ENCODE measurements around the gene LRP1B.
"Not testable (repeated sequence)": the region's sequence is repeated elsewhere in the genome, so short reads cannot be mapped to it uniquely, and the experiment has no call there.

LRP1B gene

DNA sequence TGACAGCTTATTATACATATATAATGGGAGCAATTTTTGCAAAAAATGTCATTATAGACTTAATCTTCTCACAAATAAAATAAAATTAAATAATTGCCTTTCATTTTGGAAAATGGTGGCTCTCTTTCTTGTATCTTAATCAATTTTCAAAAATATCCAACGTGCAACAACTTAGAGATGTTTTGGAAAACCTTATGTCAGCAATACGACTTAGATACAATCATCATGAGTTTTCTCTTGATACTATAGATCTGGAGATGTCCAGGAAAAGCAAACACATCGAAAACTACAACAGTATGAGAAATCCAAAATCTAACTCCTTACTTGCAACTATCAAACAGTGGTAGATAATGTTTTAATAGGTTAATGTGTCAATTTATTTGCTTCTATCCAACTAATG, 1529.0 kb downstream of the LRP1B start:
- DNase-seq (ENCODE audit: low spot score) = no peak

DNA sequence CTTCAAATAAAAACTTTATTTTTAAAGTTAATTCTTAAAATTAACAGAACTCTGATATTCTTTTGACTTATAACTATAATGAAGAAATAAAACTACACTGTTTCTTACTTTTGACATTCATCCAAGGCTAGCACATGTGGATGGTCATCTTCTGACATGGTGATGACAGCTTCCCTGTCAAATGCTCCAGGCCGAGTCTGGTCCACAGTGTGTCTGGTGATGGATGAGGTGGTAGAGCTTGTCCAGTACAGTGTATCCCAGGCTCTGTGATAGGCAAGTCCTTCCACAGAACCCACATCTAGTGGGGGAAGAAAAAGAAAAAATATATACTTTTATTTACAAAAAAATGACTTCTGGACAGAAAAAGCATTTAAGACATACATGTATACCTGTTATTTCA, 1529.5 kb downstream of the LRP1B start:
- DNase-seq (ENCODE audit: low spot score) = no peak

- no peak for DNase-seq (ENCODE audit: low spot score)
Observed at GRCh38 chr2:140600116-140600515, 1530.7 kb downstream of the LRP1B start.

DNA sequence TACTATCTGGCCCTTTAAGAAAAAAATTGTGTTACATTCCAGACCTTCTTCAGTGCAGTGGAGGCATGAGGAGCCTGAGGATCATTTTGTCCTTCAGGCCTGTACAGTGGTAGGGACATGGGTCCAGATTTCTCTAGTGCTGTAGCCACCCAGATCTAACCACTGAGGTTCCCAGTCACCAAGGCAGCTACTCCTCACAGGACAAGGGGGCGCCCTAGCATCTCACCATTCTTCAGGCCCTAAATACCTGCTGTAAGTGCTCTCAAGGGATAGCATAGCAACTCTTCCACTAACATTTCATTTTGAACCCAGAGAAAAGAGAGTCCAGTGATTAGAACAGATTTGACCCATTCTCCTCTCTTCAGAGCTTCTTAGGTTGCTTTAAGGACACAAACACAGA, 1533.0 kb downstream of the LRP1B start:
- no peak for DNase-seq (ENCODE audit: low spot score)

DNA sequence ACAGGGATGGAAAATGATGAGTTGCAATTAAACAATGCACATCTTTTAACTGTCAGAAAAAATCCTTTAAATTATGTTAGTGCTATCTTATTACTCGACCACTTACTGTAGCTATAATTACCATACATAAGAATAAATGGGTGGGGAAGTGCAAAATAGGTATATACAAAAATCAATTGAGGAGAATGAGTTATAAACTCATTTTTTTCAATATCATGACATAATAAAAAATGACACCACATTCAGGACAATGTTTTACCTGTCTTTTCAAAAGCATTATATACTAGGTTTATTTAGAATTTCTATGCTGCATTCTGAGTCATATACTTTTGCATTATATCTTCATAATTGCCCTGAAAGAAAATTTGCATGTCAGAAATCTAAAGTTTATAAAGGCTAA, 1533.6 kb downstream of the LRP1B start:
- no peak for DNase-seq (ENCODE audit: low spot score)

- DNase-seq (ENCODE audit: low spot score) = no peak
Observed at GRCh38 chr2:140596447-140596846, 1534.4 kb downstream of the LRP1B start.

DNA sequence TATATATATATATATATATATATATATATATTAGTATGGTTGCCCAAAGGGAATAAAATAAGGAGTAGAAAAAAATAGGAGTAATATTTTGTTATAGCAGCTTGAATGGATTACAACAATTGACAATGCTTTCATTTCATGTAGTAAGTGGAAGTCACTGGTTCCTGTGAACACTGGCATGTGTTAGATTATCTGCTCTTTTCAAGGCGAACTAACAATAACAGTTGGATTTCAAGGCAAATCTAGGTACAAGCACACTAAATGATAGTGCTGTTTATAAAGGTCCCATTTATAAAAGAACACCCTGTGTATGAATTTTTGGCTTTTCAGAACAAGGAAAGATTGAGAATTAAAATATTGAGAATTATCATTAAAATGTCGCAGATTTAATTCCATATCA, 1535.7 kb downstream of the LRP1B start:
- no peak for DNase-seq (ENCODE audit: low spot score)

- DNase-seq (ENCODE audit: low spot score) = no peak
Observed at GRCh38 chr2:140593132-140593531, 1537.7 kb downstream of the LRP1B start.

- DNase-seq (ENCODE audit: low spot score) = no peak
Observed at GRCh38 chr2:140589696-140590095, 1541.1 kb downstream of the LRP1B start.

GRCh38 chr2:140589273-140589672, 1541.5 kb downstream of the LRP1B start:
- no peak for DNase-seq (ENCODE audit: low spot score)

GRCh38 chr2:140586379-140586778, 1544.4 kb downstream of the LRP1B start:
- DNase-seq (ENCODE audit: low spot score) = no peak

- no peak for DNase-seq (ENCODE audit: low spot score)
Observed at GRCh38 chr2:140585016-140585415, 1545.8 kb downstream of the LRP1B start.

GRCh38 chr2:140584471-140584870, 1546.3 kb downstream of the LRP1B start:
- no peak for DNase-seq (ENCODE audit: low spot score)

DNA sequence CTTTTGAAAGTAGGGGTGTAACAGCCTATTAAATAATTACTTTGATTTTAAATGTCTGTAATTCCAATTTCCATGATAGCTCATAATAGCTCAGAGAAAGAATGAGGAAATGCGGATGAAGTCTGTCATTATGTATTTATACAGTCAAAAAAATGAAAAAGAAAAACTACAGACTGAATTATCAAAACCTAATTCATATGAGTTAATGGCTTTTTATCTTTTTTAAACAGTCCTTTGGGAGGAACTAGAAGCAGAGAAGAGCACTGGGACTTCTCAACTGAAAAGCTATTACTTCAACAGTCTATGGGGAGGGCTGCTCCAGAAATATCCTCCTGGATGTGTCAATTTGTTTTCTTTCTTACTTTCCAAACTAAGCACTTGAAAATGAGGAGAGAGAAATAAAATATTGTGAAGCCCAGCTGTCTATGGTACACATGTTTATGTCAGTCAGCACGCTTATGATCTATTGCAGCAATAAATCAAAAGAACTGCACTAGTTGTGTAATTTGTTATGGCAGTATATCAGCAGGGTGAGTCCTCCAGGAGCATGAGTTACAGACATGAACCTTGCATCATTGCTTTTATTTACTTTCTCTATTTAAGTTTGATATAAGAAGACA, 1550.2 kb downstream of the LRP1B start:
- DNase-seq (ENCODE audit: low spot score) = no peak

GRCh38 chr2:140577453-140577852, 1553.4 kb downstream of the LRP1B start:
- DNase-seq (ENCODE audit: low spot score) = no peak

DNA sequence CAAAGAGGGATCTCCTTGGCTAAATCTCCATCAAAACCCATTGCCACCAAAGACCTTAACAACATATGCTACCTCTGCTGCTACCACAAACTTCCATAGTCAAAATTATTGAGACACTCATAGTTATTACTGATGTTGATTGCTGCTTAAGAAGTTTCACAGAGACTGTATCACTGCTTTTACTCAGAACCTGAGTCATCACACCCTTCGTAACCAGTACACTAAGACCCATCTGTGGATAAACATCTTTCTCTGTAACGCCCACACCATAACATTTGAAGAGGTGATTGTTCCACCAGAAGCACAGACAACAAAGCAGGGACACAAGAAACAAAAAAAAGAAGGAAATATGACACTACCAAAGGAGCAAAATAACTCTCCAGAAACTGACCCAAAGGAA, 1563.1 kb downstream of the LRP1B start:
- no peak for DNase-seq (ENCODE audit: low spot score)

GRCh38 chr2:140565756-140566155, 1565.1 kb downstream of the LRP1B start:
- no peak for DNase-seq (ENCODE audit: low spot score)

DNA sequence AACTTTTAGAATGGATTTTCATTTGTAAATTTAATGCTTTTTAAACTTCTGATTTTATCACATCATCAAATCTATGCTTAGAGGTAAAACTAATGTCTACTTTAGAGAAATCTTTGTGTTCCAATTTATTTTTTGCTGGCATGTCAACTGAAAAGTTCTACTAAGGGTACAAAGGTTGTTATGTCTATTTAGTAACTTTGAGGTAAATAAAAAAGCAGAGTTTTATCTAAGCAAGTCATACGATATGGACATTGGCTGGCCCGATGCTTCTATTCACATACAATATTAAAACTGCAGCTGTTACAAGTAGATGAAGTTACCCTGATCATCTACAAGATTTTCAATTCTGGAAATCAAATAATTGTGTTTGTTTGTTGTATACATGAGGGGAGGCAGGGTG, 1575.1 kb downstream of the LRP1B start:
- DNase-seq (ENCODE audit: low spot score) = no peak

GRCh38 chr2:140552634-140553033, 1578.2 kb downstream of the LRP1B start:
- DNase-seq (ENCODE audit: low spot score) = no peak

DNA sequence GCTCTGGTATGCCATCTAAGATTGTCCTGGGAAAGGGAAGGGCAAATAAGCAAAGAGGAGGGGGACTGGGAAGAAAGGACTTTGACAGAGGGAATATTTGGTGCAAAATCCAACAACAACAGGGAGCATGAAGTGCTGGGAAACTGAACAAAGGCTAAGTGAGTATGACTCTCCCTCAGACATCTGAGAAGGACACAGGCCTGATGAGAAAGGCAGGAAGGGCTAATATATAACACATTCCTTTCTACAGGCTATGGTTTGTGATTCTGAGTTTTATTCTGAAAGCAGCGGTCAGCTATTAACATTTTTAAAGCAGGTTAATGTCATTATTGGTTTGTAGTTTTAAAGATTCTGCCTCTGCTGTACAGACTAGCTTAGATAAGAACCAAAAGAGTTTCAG, 1579.5 kb downstream of the LRP1B start:
- no peak for DNase-seq (ENCODE audit: low spot score)

- DNase-seq (ENCODE audit: low spot score) = no peak
Observed at GRCh38 chr2:140550821-140551220, 1580.0 kb downstream of the LRP1B start.

- not testable (repeated sequence) for DNase-seq (ENCODE audit: low spot score)
Observed at GRCh38 chr2:140544769-140545168, 1586.0 kb downstream of the LRP1B start.

DNA sequence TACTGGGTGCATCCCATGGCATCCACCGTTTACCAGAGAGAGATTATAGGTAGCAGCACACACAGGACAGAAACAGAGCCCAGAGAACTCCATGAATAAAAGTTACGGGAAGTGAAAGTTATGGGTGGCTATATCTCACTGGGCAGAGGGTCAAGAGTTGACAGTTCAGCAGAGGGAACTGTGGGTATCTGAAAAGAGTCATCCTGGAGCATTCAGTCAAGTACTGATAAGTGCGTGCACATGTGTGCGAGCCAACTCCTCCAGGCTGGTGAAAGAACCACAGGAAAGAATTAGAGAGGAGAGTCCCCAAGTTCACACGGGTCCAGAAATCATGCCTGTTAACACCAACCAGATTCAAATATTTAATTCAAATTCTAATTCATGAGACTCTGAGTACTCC, 1588.2 kb downstream of the LRP1B start:
- no peak for DNase-seq (ENCODE audit: low spot score)

DNA sequence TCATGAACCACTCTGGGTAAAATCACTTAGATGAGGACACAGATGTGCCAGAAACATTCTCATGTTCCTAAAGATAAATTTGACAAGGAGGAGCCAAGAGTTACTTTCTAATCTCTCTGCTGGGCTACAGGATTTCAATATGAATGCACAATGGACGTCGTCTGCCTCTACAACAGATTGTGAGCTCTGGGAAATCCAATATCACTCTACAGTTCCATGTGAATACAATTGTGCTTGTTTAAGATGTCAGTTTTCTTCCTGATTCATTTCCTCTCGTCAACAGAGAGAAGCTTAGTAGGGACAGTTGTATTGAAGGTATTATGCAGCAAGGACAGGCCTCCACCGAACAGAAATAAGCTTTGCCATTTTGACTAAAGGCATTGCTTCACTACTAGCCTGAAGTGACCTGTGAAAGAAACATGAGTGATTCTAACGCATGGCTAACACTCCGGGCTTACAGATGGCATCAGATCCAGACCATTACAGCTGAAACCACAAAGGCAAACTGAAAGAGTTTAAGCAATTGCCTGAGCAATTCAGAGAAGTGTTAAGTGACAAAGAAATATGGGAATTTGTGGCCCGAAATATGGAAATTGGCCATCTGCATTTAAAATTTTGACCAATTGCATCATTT, 1591.5 kb downstream of the LRP1B start:
- no peak for DNase-seq (ENCODE audit: low spot score)
